Heart left ventricle (tissue), 16 donors: Measurements from ENCODE around the gene TMEM92. TPM values are rescaled to one million over a fixed set of nuclear protein-coding genes. Genes with fewer than 3 reads are reported as not detected.

Experiments used
- ATAC-seq, 4 donors: fragments of 200-7000 bp; cut with Tn5 transposase; one replicate each; pipeline ENCODE4 v1.9.1; 2020 to 2022; ENCODE audit warnings: moderate library complexity in 4 of 4, mild to moderate bottlenecking in 3 of 4, moderate number of reproducible peaks in 1 of 4
- DNase-seq, 5 donors: peaks; one replicate each; pipeline ENCODE4 v3.0.0-alpha.2; 2020
- H3K27ac ChIP-seq, 12 donors: fragments of 200-600 bp; sonication (generic) in 4 of 12; one replicate each; pipeline versions ENCODE4 v1.5.0 to v1.8.0; 2016 to 2022; ENCODE audit warnings: mild to moderate bottlenecking in 2 of 12
- H3K27me3 ChIP-seq, 9 donors: fragments of 200-600 bp; sonication (generic) in 2 of 9; one replicate each; pipeline versions ENCODE4 v1.5.1 to v1.8.0; 2016 to 2022; ENCODE audit warnings: mild to moderate bottlenecking in 3 of 9
- H3K36me3 ChIP-seq, 9 donors: fragments of 200-600 bp; sonication (generic) in 2 of 9; one replicate each; pipeline versions ENCODE4 v1.5.0 to v1.8.0; 2018 to 2022; ENCODE audit warnings: mild to moderate bottlenecking in 2 of 9
- H3K4me1 ChIP-seq, 12 donors: fragments of 200-600 bp; sonication (generic) in 4 of 12; one replicate each; pipeline versions ENCODE4 v1.5.0 to v1.8.0; 2016 to 2022; ENCODE audit warnings: mild to moderate bottlenecking in 3 of 12
- H3K4me3 ChIP-seq, 12 donors: fragments of 200-600 bp; sonication (generic) in 4 of 12; one replicate each; pipeline versions ENCODE4 v1.5.0 to v1.8.0; 2017 to 2022; ENCODE audit warnings: mild to moderate bottlenecking in 9 of 12, moderate library complexity in 4 of 12
- H3K9me3 ChIP-seq, 12 donors: fragments of 200-600 bp; sonication (generic) in 4 of 12; one replicate each; pipeline versions ENCODE4 v1.5.0 to v1.8.0; 2016 to 2022; ENCODE audit warnings: mild to moderate bottlenecking in 1 of 12
- CTCF ChIP-seq, 12 donors: fragments of 200-600 bp; sonication (generic) in 4 of 12; IDR thresholded peaks; one replicate each; pipeline versions ENCODE4 v1.5.0 to v1.8.0; 2018 to 2022; ENCODE audit warnings: antibody characterized with exemption in 12 of 12, mild to moderate bottlenecking in 5 of 12
- POLR2A ChIP-seq, 2 donors: fragments of 450-650 bp; IDR thresholded peaks; one replicate each; pipeline ENCODE4 v1.6.1; 2017; ENCODE audit warnings: antibody characterized with exemption in 2 of 2, mild to moderate bottlenecking in 2 of 2, moderate library complexity in 2 of 2
- WGBS, 4 donors: extraction: QIAGEN DNeasy Blood & Tissue Kit in 2 of 4; methylation state at CpG; one replicate each; pipeline versions ENCODE4 v1.1.5 to v1.1.7; 2013 to 2018; 5-methylcytosine and 5-hydroxymethylcytosine counted together
- intact Hi-C, 10 donors: fragments of 100-400 bp; cut with DNase I; formaldehyde crosslinking; loops; one replicate each; pipeline versions ENCODE4 v1.11.1 to v1.14.2; 2022
- polyA plus RNA-seq, 2 donors: library from polyadenylated mRNA; stranded (reverse); fragments of 200-250 nt; gene quantifications; one replicate each; pipeline ENCODE4 v1.2.3, GENCODE V29; 2013
- total RNA-seq, 9 donors: library from RNA; depleted of rRNA in 2 of 9; stranded (reverse); fragments of >200 nt in 2 of 9; fragmentation: NEBNext Ultra II Directional in 3 of 9; extraction: Animal tissue kit (Norgen Biotek cat#: 25700) in 3 of 9; gene quantifications; one replicate each; pipeline versions ENCODE4 v1.1.0 to v1.2.4, GENCODE V29; 2016 to 2023
- donor health status: ischemic (EF 13 %, LVEDD 7.1; RV severe dilation, severe dysfunction).
- donor health status: healthy with polysubstance abuse.
- donor health status: DM: no; HTN: yes; CAD: no.
- donor health status: DM: no; HTN: no; CAD: no.
- donor health status: ischemic (EF 25% LVEDD 6.9; RV normal size, moderate dysfunction).
- donor health status: ischemic (EF 25% LVEDD 5.7; RV mildly dilated, moderate dysfunction).
- donor health status: healthy.
- donor health status: DM: yes; HTN: yes; CAD: no.
- donor health status: ischemic (EF 35%, LVEDD 5.7; RV mildly dilated, moderate dysfunction).
- donor health status: nonischemic (EF 11% LVEDD 7.7; RV severe dilation, severe dysfunction).
- donor health status: DM: yes; HTN: yes; CAD: no.
- donor health status: PGD.
- donor health status: ischemic (EF 29% LVEDD 5.4; RV normal size, mild dysfunction).
- donor health status: nonischemic (EF 23%, LVEDD 6.1; RV moderate dilation, normal function).

Gene TMEM92
- total and polyA plus RNA-seq, 11 donors, result 0.11 TPM; not detected in 10

- intact Hi-C loops, result no loop called here
Observed at GRCh38 chr17:50244771-50245170, 29.5 kb upstream of the TMEM92 start.

GRCh38 chr17:50248255-50248654 is 26.0 kb upstream of the TMEM92 start:
- Histone ChIP-seq H3K9me3 (peaks cover 0 to 21% (median 6%) of the 10 kb centered on the region in 12 donors), H3K4me1 (no peaks in the 10 kb centered on the region), H3K27ac (no peak overlapping the region), H3K27me3 (no peaks in the 10 kb centered on the region), H3K36me3 (no peaks in the 10 kb centered on the region), H3K4me3 (no peak overlapping the region)
- TF ChIP-seq CTCF (IDR thresholded peaks at IDR 0.05), result no peak
- TF ChIP-seq POLR2A (IDR thresholded peaks at IDR 0.05), result no peak
- intact Hi-C loops, result no loop called here
- no peak for ATAC-seq
- no peak for DNase-seq
- WGBS, 4 donors, result 60 to 100% (median 81%) methylated on average over 2 of the region's 2 CpGs

More at GRCh38 chr17:50244771-50245170, 29.5 kb upstream of the TMEM92 start:
- ATAC-seq (no peak), DNase-seq (no peak)
- no peaks in the 10 kb centered on the region for H3K27me3 ChIP-seq
- H3K4me3 ChIP-seq, result no peak overlapping the region
- H3K27ac ChIP-seq, result no peak overlapping the region
- no peaks in the 10 kb centered on the region for H3K36me3 ChIP-seq
- H3K4me1 ChIP-seq, result peaks cover 0 to 13% (median 0%) of the 10 kb centered on the region in 12 donors
- TF ChIP-seq POLR2A (IDR thresholded peaks at IDR 0.05) (no peak), CTCF (IDR thresholded peaks at IDR 0.05) (no peak)
- 86 to 91% (median 87%) methylated on average over 6 of the region's 6 CpGs for WGBS, 4 donors
- peaks cover 0 to 21% (median 6%) of the 10 kb centered on the region in 12 donors for H3K9me3 ChIP-seq

GRCh38 chr17:50252781-50253180 is 21.5 kb upstream of the TMEM92 start:
- H3K36me3 ChIP-seq, result no peaks in the 10 kb centered on the region
- peaks cover 0 to 6% (median 0%) of the 10 kb centered on the region in 12 donors for H3K4me1 ChIP-seq
- 67 to 85% (median 79%) methylated on average over 3 of the region's 3 CpGs for WGBS, 4 donors
- TF ChIP-seq POLR2A (IDR thresholded peaks at IDR 0.05) (no peak), CTCF (IDR thresholded peaks at IDR 0.05) (no peak)
- intact Hi-C loops, result no loop called here
- ATAC-seq (no peak), DNase-seq (no peak)
- peaks cover 0 to 16% (median 6%) of the 10 kb centered on the region in 12 donors for H3K9me3 ChIP-seq
- no peak overlapping the region for H3K4me3 ChIP-seq
- H3K27ac ChIP-seq, result no peak overlapping the region
- peaks cover 0 to 3% (median 0%) of the 10 kb centered on the region in 9 donors for H3K27me3 ChIP-seq

- DNase-seq, result no peak
- intact Hi-C loops, result no loop called here
- H3K27me3 ChIP-seq, result peaks cover 0 to 14% (median 0%) of the 10 kb centered on the region in 9 donors
- H3K27ac ChIP-seq, result no peak overlapping the region
- no peaks in the 10 kb centered on the region for H3K36me3 ChIP-seq
- no peak for TF ChIP-seq POLR2A (IDR thresholded peaks at IDR 0.05)
- TF ChIP-seq CTCF (IDR thresholded peaks at IDR 0.05), result no peak
- no peak overlapping the region for H3K4me3 ChIP-seq
- 77 to 84% (median 83%) methylated on average over 12 of the region's 12 CpGs for WGBS, 4 donors
- no peak for ATAC-seq
- peaks cover 0 to 25% (median 0%) of the 10 kb centered on the region in 12 donors for H3K4me1 ChIP-seq
- peaks cover 0 to 3% (median 0%) of the 10 kb centered on the region in 12 donors for H3K9me3 ChIP-seq
Observed at GRCh38 chr17:50255766-50256635, 18.3 kb upstream of the TMEM92 start.
